K562 (cell line): ENCODE results near the gene C1QTNF12. TPM values are rescaled to one million over a fixed set of nuclear protein-coding genes. Genes with fewer than 3 reads are reported as not detected.

Experiments
- ATAC-seq: fragments of 200-7000 bp; cut with Tn5 transposase; 3 replicates; pipeline ENCODE4 v1.9.1; 2020; ENCODE audit warnings: moderate library complexity
- BruUV-seq: library from RNA; stranded (reverse); fragments of 400-500 nt; replicated peaks from 2 replicates; lab custom pipeline; 2021; lab: Mats Ljungman, UMichigan
- CTCF ChIA-PET: fragments of 300-600 bp; formaldehyde crosslinking; extraction: SDS; loops from one replicate; lab custom pipeline; 2021; ENCODE audit warnings: low intra/inter-chr PET ratio; lab: Yijun Ruan, JAX
- POLR2A ChIA-PET: fragments of 300-600, 350-650 bp; sonication (Branson Sonifier 250); formaldehyde crosslinking; extraction: SDS; loops from one replicate; lab custom pipeline; 2021; ENCODE audit warnings: antibody characterized with exemption, inconsistent platforms; lab: Yijun Ruan, JAX
- DNase-seq, 4 experiments: peaks; one replicate each; pipeline versions ENCODE4 v3.0.0 to v3.0.0-alpha.2; 2011 to 2018; ENCODE audit warnings: low spot score in 3 of 4, mixed read lengths in 3 of 4; ENCODE audit errors: extremely low read depth in 1 of 4
- FAIRE-seq: peaks from 2 replicates; lab custom pipeline; 2011; peaks lifted over from hg19 to GRCh38; lab: Jason Lieb, UNC
- H2AFZ ChIP-seq: 2 replicates; pipeline ENCODE4 v1.6.0; 2011; ENCODE audit warnings: low read depth, low read length, control low read depth, inconsistent platforms
- H3K27ac ChIP-seq: fragments of 200-600 bp; 3 replicates; pipeline ENCODE4 v1.8.0; 2011; ENCODE audit warnings: low read depth, mild to moderate bottlenecking, control low read depth, inconsistent platforms, low read length, moderate library complexity, mixed read lengths; ENCODE audit errors: extremely low read depth
- H3K27me3 ChIP-seq, 2 experiments: fragments of 300-600 bp in 1 of 2; 2 replicates in 1 of 2; 3 replicates in 1 of 2; pipeline versions ENCODE4 v1.6.0 to v1.8.0; 2011; ENCODE audit warnings: inconsistent platforms in 2 of 2, low read length in 2 of 2, mild to moderate bottlenecking in 1 of 2, mixed read lengths in 1 of 2, moderate library complexity in 1 of 2; ENCODE audit not compliant: control insufficient read depth in 2 of 2, insufficient read depth in 2 of 2
- H3K36me3 ChIP-seq: fragments of 300-600 bp; 3 replicates; pipeline ENCODE4 v1.8.0; 2011; ENCODE audit warnings: mild to moderate bottlenecking, low read length, inconsistent platforms; ENCODE audit not compliant: control insufficient read depth, insufficient read depth
- H3K4me1 ChIP-seq, 2 experiments: fragments of 200-600 bp in 1 of 2; replicated peaks in 1 of 2; 2 replicates in 1 of 2; 3 replicates in 1 of 2; pipeline versions ENCODE4 v1.5.1 to v1.8.0; 2011; ENCODE audit warnings: inconsistent platforms in 2 of 2, low read length in 2 of 2, mild to moderate bottlenecking in 1 of 2, mixed read lengths in 1 of 2, moderate library complexity in 1 of 2; ENCODE audit not compliant: control insufficient read depth in 2 of 2, insufficient read depth in 2 of 2
- H3K4me2 ChIP-seq: 2 replicates; pipeline ENCODE4 v1.6.1; 2011; ENCODE audit warnings: low read length, control low read depth, inconsistent platforms, mixed read lengths; ENCODE audit not compliant: insufficient read depth
- H3K4me3 ChIP-seq: fragments of 200-600 bp; sonication (generic), shearing (Covaris generic); 2 replicates; pipeline ENCODE4 v1.5.1; 2016; ENCODE audit warnings: control low read depth, inconsistent platforms
- H3K79me2 ChIP-seq: fragments of 200-600 bp; 3 replicates; pipeline ENCODE4 v1.8.0; 2011; ENCODE audit warnings: low read length, inconsistent platforms; ENCODE audit not compliant: control insufficient read depth, insufficient read depth
- H3K9ac ChIP-seq, 2 experiments: 2 replicates each; pipeline versions ENCODE4 v1.6.0 to v1.6.1; 2011; ENCODE audit warnings: low read depth in 2 of 2, low read length in 2 of 2, control low read depth in 1 of 2, inconsistent platforms in 1 of 2, mild to moderate bottlenecking in 1 of 2, mixed read lengths in 1 of 2; ENCODE audit not compliant: insufficient read depth in 1 of 2
- H3K9me1 ChIP-seq: one replicate; pipeline ENCODE4 v1.6.0; 2011; ENCODE audit warnings: inconsistent platforms, mild to moderate bottlenecking, low read length, moderate library complexity; ENCODE audit not compliant: control insufficient read depth, insufficient read depth
- H3K9me3 ChIP-seq: replicated peaks from 2 replicates; pipeline ENCODE4 v1.5.1; 2011; ENCODE audit warnings: low read depth, low read length, inconsistent platforms; ENCODE audit not compliant: control insufficient read depth, insufficient read depth
- H4K20me1 ChIP-seq: replicated peaks from 2 replicates; pipeline ENCODE4 v1.6.1; 2011; ENCODE audit warnings: low read length, inconsistent platforms, mixed read lengths; ENCODE audit not compliant: control insufficient read depth, insufficient read depth
- RAD21 ChIP-seq, 2 experiments: fragments of 250-450 bp in 1 of 2; fragments of 450-650 bp in 1 of 2; sonication (Bioruptor Pico) in 1 of 2; formaldehyde crosslinking in 1 of 2; IDR thresholded peaks in 1 of 2; conservative IDR thresholded peaks in 1 of 2; 2 replicates each; pipeline versions ENCODE4 v1.4.0 to v1.8.0; 2020 to 2022; ENCODE audit warnings: mild to moderate bottlenecking in 2 of 2, moderate library complexity in 1 of 2
- SMARCC2 ChIP-seq: fragments of 450-650 bp; IDR thresholded peaks from 2 replicates; pipeline ENCODE4 v1.6.1; 2017; ENCODE audit warnings: antibody characterized with exemption, moderate library complexity, mild to moderate bottlenecking, low read depth
- ZBTB12 ChIP-seq: fragments of 250-450 bp; sonication (Bioruptor Pico); IDR thresholded peaks from 2 replicates; pipeline ENCODE4 v1.4.0; 2020
- ZBTB33 ChIP-seq: sonication (generic); formaldehyde crosslinking; IDR thresholded peaks from 2 replicates; pipeline ENCODE4 v1.8.1; 2023; ENCODE audit warnings: mild to moderate bottlenecking, missing genetic modification reagents
- ZNF75A ChIP-seq: fragments of 450-650 bp; formaldehyde crosslinking; IDR thresholded peaks from 2 replicates; pipeline ENCODE4 v1.4.0; 2020; ENCODE audit warnings: mild to moderate bottlenecking
- WGBS: fragments of 100-300 bp; shearing (Covaris generic); methylation state at CpG from one replicate; pipeline ENCODE4 v1.1.6; 2016; ENCODE audit warnings: low coverage, mixed read lengths; ENCODE audit not compliant: insufficient coverage; ENCODE audit errors: missing lambda C conversion rate; 5-methylcytosine and 5-hydroxymethylcytosine counted together
- in situ Hi-C: fragments of 300-500 bp; cut with MboI; formaldehyde crosslinking; loops from 4 replicates; pipeline ENCODE4 v1.15.0; 2018; ENCODE audit warnings: inconsistent platforms, mixed read lengths
- intact Hi-C: fragments of 100-400 bp; cut with micrococcal nuclease; formaldehyde crosslinking; loops from 2 replicates; pipeline ENCODE4 v1.14.2; 2022
- polyA plus RNA-seq, 8 experiments: library from polyadenylated mRNA; depleted of rRNA in 4 of 8; stranded (reverse) in 5 of 8; unstranded in 3 of 8; fragments of >200 nt; fragmentation: Nextera tagmentation in 2 of 8; fragmentation: Illumina TruSeq in 1 of 8; extraction: Ambion mirVana in 2 of 8; extraction: Trizol in 1 of 8; gene quantifications; 2 replicates each; pipeline versions ENCODE4 v1.2.1 to v1.2.3, GENCODE V29; 2011 to 2014; ENCODE audit warnings: inconsistent platforms in 1 of 8, missing spikeins in 1 of 8
- total RNA-seq, 7 experiments: library from RNA; depleted of rRNA in 6 of 7; stranded (reverse); fragments of >200 nt in 6 of 7; fragmentation: Illumina TruSeq in 2 of 7; extraction: Trizol in 2 of 7; gene quantifications; 2 replicates each; pipeline versions ENCODE4 v1.2.1 to v1.2.3, GENCODE V29; 2011 to 2021; ENCODE audit warnings: low replicate concordance in 1 of 7

The C1QTNF12 gene
- total and polyA plus RNA-seq, 9 of the 15 experiments (the other 6 are each of a cell fraction or from before 2014, with no cell fraction given): 0.11 to 4.3 (median 0.93) TPM; not detected in 3

GRCh38 chr1:1205769-1206375, 40.6 kb downstream of the C1QTNF12 start:
- Histone ChIP-seq H3K4me2 (no peak overlapping the region), H3K36me3 (no peaks in the 10 kb centered on the region), H3K79me2 (no peaks in the 10 kb centered on the region), H3K9me3 (no peaks in the 10 kb centered on the region), H4K20me1 (no peaks in the 10 kb centered on the region), H3K4me3 (no peak overlapping the region), H3K9me1 (no peaks in the 10 kb centered on the region), H3K27ac (no peak overlapping the region), H3K9ac (0 out of 4 replicates have a peak overlapping the region, but pooled peaks of 1 of the 2 experiments have one; percentile 55), H3K27me3 (no peaks in the 10 kb centered on the region), H3K4me1 (peaks cover 13 to 91% of the 10 kb centered on the region in 2 experiments; a peak in 4 of 5 replicates)
- FAIRE-seq: no peak
- ATAC-seq: no peak
- in situ Hi-C loops (no loop called here), intact Hi-C loops (loop anchor here (5.0 kb wide), 1 partner anchor 84 kb away; no protein-coding TSS in a partner anchor)
- no TSS peak for BruUV-seq
- DNase-seq: no peak
- POLR2A ChIA-PET: interaction anchor here (0.6 to 1.7 kb wide), 3 partner anchors 22 to 223 kb away, joined by 3 to 5 read pairs (median 4); partner anchors contain the start of gene UBE2J2
- CTCF ChIA-PET: no interaction called here
- TF ChIP-seq ZBTB12 (CRISPR knock-in tag) (no peak), ZBTB33 (CRISPR knock-in tag) (peak; percentile 53), SMARCC2 (no peak), RAD21 (CRISPR knock-in tag; conservative IDR thresholded peaks at IDR 0.05 in 1 of 2, IDR thresholded peaks at IDR 0.05 in 1 of 2) (peak in 1 of 2 experiments; percentile 24; a peak in 1 of 4 replicates), ZNF75A (CRISPR knock-in tag) (no peak)
- TF ChIP-seq, all 486 proteins: peak for 2
- H2AFZ ChIP-seq: no peak overlapping the region
- 54% methylated on average over 21 of the region's 31 CpGs for WGBS
